SW480 (cell line): ENCODE data around the gene RPE.

Experiments used
- DNase-seq: peaks from one replicate; pipeline ENCODE4 v3.0.0-alpha.2; 2016; ENCODE audit warnings: low spot score

RPE gene

GRCh38 chr2:210000464-210001324 is 1.7 kb upstream of the RPE start:
- DNase-seq = no peak

- DNase-seq = no peak
Observed at GRCh38 chr2:210003359-210003758, 921 bp downstream of the RPE start.

GRCh38 chr2:210004881-210005280 is 2.4 kb downstream of the RPE start:
- no peak for DNase-seq

GRCh38 chr2:210007895-210008294 is 5.5 kb downstream of the RPE start:
- no peak for DNase-seq

- no peak for DNase-seq
Observed at GRCh38 chr2:210009126-210009525, 6.7 kb downstream of the RPE start.

- no peak for DNase-seq
Observed at GRCh38 chr2:210009896-210010295, 7.5 kb downstream of the RPE start.

- DNase-seq = no peak
Observed at GRCh38 chr2:210020138-210020537, 17.7 kb downstream of the RPE start.

- no peak for DNase-seq
Observed at GRCh38 chr2:210022824-210023223, 20.4 kb downstream of the RPE start.

GRCh38 chr2:210027608-210028007 is 25.2 kb downstream of the RPE start:
- DNase-seq = no peak

- DNase-seq = no peak
Observed at GRCh38 chr2:210028178-210028577, 25.7 kb downstream of the RPE start.

- DNase-seq = no peak
Observed at GRCh38 chr2:210034087-210034683, 31.7 kb downstream of the RPE start.

- no peak for DNase-seq
Observed at GRCh38 chr2:210035679-210036078, 33.2 kb downstream of the RPE start.

GRCh38 chr2:210038078-210038477 is 35.6 kb downstream of the RPE start:
- no peak for DNase-seq

GRCh38 chr2:210046851-210047500 is 44.5 kb downstream of the RPE start:
- DNase-seq = no peak

- no peak for DNase-seq
Observed at GRCh38 chr2:210049831-210050230, 47.4 kb downstream of the RPE start.

GRCh38 chr2:210050885-210051284 is 48.4 kb downstream of the RPE start:
- no peak for DNase-seq

- DNase-seq = no peak
Observed at GRCh38 chr2:210054696-210055095, 52.3 kb downstream of the RPE start.

- DNase-seq = no peak
Observed at GRCh38 chr2:210055825-210056224, 53.4 kb downstream of the RPE start.

- no peak for DNase-seq
Observed at GRCh38 chr2:210063306-210063705, 60.9 kb downstream of the RPE start.
